Osteoblast (primary cell): ENCODE results near the gene IBSP. TPM values are rescaled to one million over a fixed set of nuclear protein-coding genes. Genes with fewer than 3 reads are reported as not detected.

Experiments
- DNase-seq: peaks from one replicate; pipeline ENCODE4 v3.0.0; 2011; ENCODE audit warnings: low spot score, mixed read lengths; ENCODE audit not compliant: insufficient read length; ENCODE audit errors: missing footprints
- H2AFZ ChIP-seq: 2 replicates; pipeline ENCODE4 v1.6.0; 2011; ENCODE audit warnings: mild to moderate bottlenecking, low read length
- H3K27ac ChIP-seq: 2 replicates; pipeline ENCODE4 v1.5.1; 2011; ENCODE audit warnings: mild to moderate bottlenecking, low read depth, low read length, moderate library complexity
- H3K27me3 ChIP-seq: 2 replicates; pipeline ENCODE4 v1.6.0; 2012; ENCODE audit warnings: mild to moderate bottlenecking, control low read depth, inconsistent platforms, low read length, moderate library complexity; ENCODE audit not compliant: insufficient read depth
- H3K36me3 ChIP-seq: 2 replicates; pipeline ENCODE4 v1.5.1; 2011; ENCODE audit warnings: mild to moderate bottlenecking, low read length, control low read depth, moderate library complexity; ENCODE audit not compliant: insufficient read depth
- H3K4me1 ChIP-seq: 2 replicates; pipeline ENCODE4 v1.5.1; 2011; ENCODE audit warnings: mild to moderate bottlenecking, low read length, control low read depth, moderate library complexity; ENCODE audit not compliant: insufficient read depth
- H3K4me2 ChIP-seq: 2 replicates; pipeline ENCODE4 v1.6.0; 2011; ENCODE audit warnings: mild to moderate bottlenecking, low read length; ENCODE audit not compliant: insufficient read depth
- H3K4me3 ChIP-seq: fragments of 200-600 bp; sonication (generic); 3 replicates; pipeline ENCODE4 v1.5.1; 2012; ENCODE audit warnings: mild to moderate bottlenecking, low read length, inconsistent platforms; ENCODE audit not compliant: insufficient read depth
- H3K79me2 ChIP-seq: 2 replicates; pipeline ENCODE4 v1.6.0; 2012; ENCODE audit warnings: mild to moderate bottlenecking, low read length, control low read depth, inconsistent platforms; ENCODE audit not compliant: insufficient read depth
- H3K9me3 ChIP-seq: 2 replicates; pipeline ENCODE4 v1.5.1; 2011; ENCODE audit warnings: low read depth, low read length, control low read depth
- H4K20me1 ChIP-seq: 2 replicates; pipeline ENCODE4 v1.6.0; 2012; ENCODE audit warnings: mild to moderate bottlenecking, low read length, control low read depth; ENCODE audit not compliant: insufficient read depth
- CTCF ChIP-seq: IDR thresholded peaks from 2 replicates; pipeline ENCODE4 v1.5.1; 2011; ENCODE audit warnings: mild to moderate bottlenecking, low read depth, low read length, moderate library complexity; ENCODE audit errors: extremely low read depth
- total RNA-seq: library from RNA; depleted of rRNA; stranded (reverse); fragments of >200 nt; gene quantifications from 2 replicates; pipeline ENCODE4 v1.2.3, GENCODE V29; 2012

The IBSP gene
- total RNA-seq = 14.4 and 15.6 TPM in 2 replicates

- Histone ChIP-seq H3K36me3 (no peaks in the 10 kb centered on the region), H3K79me2 (no peaks in the 10 kb centered on the region), H3K4me2 (peak within 1 kb of the TSS; percentile 21), H2AFZ (peak within 1 kb of the TSS; percentile 4), H3K4me3 (no peak within 1 kb of the TSS), H3K9me3 (no peaks in the 10 kb centered on the region), H3K4me1 (peaks cover 15% of the 10 kb centered on the region), H4K20me1 (no peaks in the 10 kb centered on the region), H3K27ac (peak within 1 kb of the TSS; percentile 77), H3K27me3 (no peaks in the 10 kb centered on the region)
- no peak for TF ChIP-seq CTCF
- DNase-seq = no peak
Measured at GRCh38 chr4:87799301-87800113, at the start of gene IBSP. TSS of gene IBSP (plus strand) at chr4:87799554. CDS start at chr4:87802362, 2,808 bp downstream.

- Histone ChIP-seq H4K20me1 (no peaks in the 10 kb centered on the region), H3K79me2 (no peaks in the 10 kb centered on the region), H3K27ac (no peak overlapping the region), H2AFZ (no peak overlapping the region), H3K4me2 (no peak overlapping the region), H3K36me3 (no peaks in the 10 kb centered on the region), H3K4me3 (no peak overlapping the region), H3K9me3 (no peaks in the 10 kb centered on the region), H3K27me3 (no peaks in the 10 kb centered on the region), H3K4me1 (peaks cover 3% of the 10 kb centered on the region)
- no peak for DNase-seq
- no peak for TF ChIP-seq CTCF
Measured at GRCh38 chr4:87749883-87750282, 49.5 kb upstream of the IBSP start.

GRCh38 chr4:87758270-87758669 lies 41.1 kb upstream of the IBSP start:
- Histone ChIP-seq H3K27me3 (peaks cover 8% of the 10 kb centered on the region), H3K79me2 (no peaks in the 10 kb centered on the region), H2AFZ (no peak overlapping the region), H3K4me1 (no peaks in the 10 kb centered on the region), H3K4me3 (no peak overlapping the region), H4K20me1 (no peaks in the 10 kb centered on the region), H3K4me2 (no peak overlapping the region), H3K27ac (no peak overlapping the region), H3K36me3 (no peaks in the 10 kb centered on the region), H3K9me3 (no peaks in the 10 kb centered on the region)
- TF ChIP-seq CTCF = no peak
- no peak for DNase-seq

- Histone ChIP-seq H3K9me3 (no peaks in the 10 kb centered on the region), H3K79me2 (no peaks in the 10 kb centered on the region), H3K4me1 (no peaks in the 10 kb centered on the region), H3K27ac (no peak overlapping the region), H3K36me3 (no peaks in the 10 kb centered on the region), H3K27me3 (peaks cover 8% of the 10 kb centered on the region), H3K4me3 (no peak overlapping the region), H4K20me1 (no peaks in the 10 kb centered on the region), H3K4me2 (no peak overlapping the region), H2AFZ (no peak overlapping the region)
- no peak for DNase-seq
- TF ChIP-seq CTCF = no peak
Measured at GRCh38 chr4:87762311-87762710, 37.0 kb upstream of the IBSP start.
